Stimulated activated CD8-positive, alpha-beta memory T cell treated with anti-CD3 and anti-CD28 coated beads, Interleukin-15, amount 100 ng/mL, for 4 hours (primary cell): Measurements from ENCODE around the gene BCAS3.
"Not testable (repeated sequence)": the region's sequence is repeated elsewhere in the genome, so short reads cannot be mapped to it uniquely, and the experiment has no call there.

ENCODE experiments used
- DNase-seq, 2 donors: peaks; one replicate each; pipeline ENCODE4 v3.0.0-alpha.2; 2020; ENCODE audit warnings: low read depth in 2 of 2

Gene BCAS3

GRCh38 chr17:60792250-60792898 lies 114.7 kb downstream of the BCAS3 start:
- no peak for DNase-seq

- DNase-seq, result no peak
These were observed 120.9 kb downstream of the BCAS3 start for GRCh38 chr17:60798576-60798975.

GRCh38 chr17:60802377-60802776 lies 124.7 kb downstream of the BCAS3 start:
- DNase-seq, result no peak

GRCh38 chr17:60803059-60803458 lies 125.4 kb downstream of the BCAS3 start:
- no peak for DNase-seq

GRCh38 chr17:60804831-60805230 lies 127.2 kb downstream of the BCAS3 start:
- DNase-seq, result no peak

GRCh38 chr17:60809421-60809820 lies 131.8 kb downstream of the BCAS3 start:
- DNase-seq, result no peak

- not testable (repeated sequence) for DNase-seq
These were observed 137.3 kb downstream of the BCAS3 start for GRCh38 chr17:60814941-60815340.

- no peak for DNase-seq
These were observed 139.5 kb downstream of the BCAS3 start for GRCh38 chr17:60817192-60817591.

- DNase-seq, result no peak
These were observed 141.9 kb downstream of the BCAS3 start for GRCh38 chr17:60819447-60820130.

- DNase-seq, result no peak
These were observed 145.9 kb downstream of the BCAS3 start for GRCh38 chr17:60823515-60823914.

- no peak for DNase-seq
These were observed 147.7 kb downstream of the BCAS3 start for GRCh38 chr17:60825351-60825750.

- no peak for DNase-seq
These were observed 150.3 kb downstream of the BCAS3 start for GRCh38 chr17:60827943-60828342.

- no peak for DNase-seq
These were observed 154.5 kb downstream of the BCAS3 start for GRCh38 chr17:60832151-60832585.

- DNase-seq, result no peak
These were observed 155.0 kb downstream of the BCAS3 start for GRCh38 chr17:60832631-60833030.

- DNase-seq, result no peak
These were observed 162.8 kb downstream of the BCAS3 start for GRCh38 chr17:60840456-60840855.

- DNase-seq, result no peak
These were observed 167.4 kb downstream of the BCAS3 start for GRCh38 chr17:60845012-60845411.

- DNase-seq, result no peak
These were observed 168.5 kb downstream of the BCAS3 start for GRCh38 chr17:60846175-60846574.

GRCh38 chr17:60851181-60851580 lies 173.5 kb downstream of the BCAS3 start:
- no peak for DNase-seq

GRCh38 chr17:60857556-60858080 lies 180.0 kb downstream of the BCAS3 start:
- DNase-seq, result no peak

GRCh38 chr17:60862482-60862881 lies 184.8 kb downstream of the BCAS3 start:
- no peak for DNase-seq

- DNase-seq, result no peak
These were observed 186.4 kb downstream of the BCAS3 start for GRCh38 chr17:60863892-60864707.

- DNase-seq, result no peak
These were observed 187.0 kb downstream of the BCAS3 start for GRCh38 chr17:60864708-60865005.

GRCh38 chr17:60874772-60875171 lies 197.1 kb downstream of the BCAS3 start:
- no peak for DNase-seq
